ELF-1 (cell line): Measurements from ENCODE around the gene ZNF428.
"Not testable (repeated sequence)": the region's sequence is repeated elsewhere in the genome, so short reads cannot be mapped to it uniquely, and the experiment has no call there.

ENCODE experiments used
- DNase-seq: peaks from one replicate; pipeline ENCODE4 v3.0.0-alpha.2; 2016; ENCODE audit warnings: low read depth, low spot score

The ZNF428 gene

GRCh38 chr19:43592800-43593350 lies 26.6 kb downstream of the ZNF428 start:
- DNase-seq: no peak

GRCh38 chr19:43591904-43592772 lies 27.3 kb downstream of the ZNF428 start:
- no peak for DNase-seq

GRCh38 chr19:43589678-43590077 lies 29.8 kb downstream of the ZNF428 start:
- no peak for DNase-seq

GRCh38 chr19:43589277-43589676 lies 30.2 kb downstream of the ZNF428 start:
- DNase-seq: no peak

- not testable (repeated sequence) for DNase-seq
These were observed 32.4 kb downstream of the ZNF428 start for GRCh38 chr19:43587029-43587428.

- no peak for DNase-seq
These were observed 33.1 kb downstream of the ZNF428 start for GRCh38 chr19:43586346-43586745.

GRCh38 chr19:43584484-43584883 lies 34.9 kb downstream of the ZNF428 start:
- no peak for DNase-seq

- no peak for DNase-seq
These were observed 36.9 kb downstream of the ZNF428 start for GRCh38 chr19:43582495-43582894.

- no peak for DNase-seq
These were observed 38.0 kb downstream of the ZNF428 start for GRCh38 chr19:43581467-43581866.

- DNase-seq: no peak
These were observed 40.6 kb downstream of the ZNF428 start for GRCh38 chr19:43578787-43579186.

GRCh38 chr19:43575955-43576878 lies 43.2 kb downstream of the ZNF428 start:
- peak; percentile 43 for DNase-seq

GRCh38 chr19:43575156-43575950 lies 44.1 kb downstream of the ZNF428 start, which contains the start of the genes PINLYP and XRCC1:
Gene PINLYP (plus strand): TSS chr19:43575801. CDS start chr19:43577192, 1,391 bp downstream.
Gene XRCC1 (minus strand): TSS chr19:43575527. CDS start chr19:43575458, 69 bp downstream.
- DNase-seq: peak; percentile 99

- no peak for DNase-seq
These were observed 44.8 kb downstream of the ZNF428 start for GRCh38 chr19:43574424-43575155.

- DNase-seq: no peak
These were observed 47.2 kb downstream of the ZNF428 start for GRCh38 chr19:43572171-43572588.

- no peak for DNase-seq
These were observed 49.1 kb downstream of the ZNF428 start for GRCh38 chr19:43570174-43570791.

GRCh38 chr19:43569657-43570056 lies 49.8 kb downstream of the ZNF428 start:
- DNase-seq: no peak

GRCh38 chr19:43564800-43565199 lies 54.6 kb downstream of the ZNF428 start:
- DNase-seq: no peak

- DNase-seq: no peak
These were observed 55.5 kb downstream of the ZNF428 start for GRCh38 chr19:43563816-43564457.

GRCh38 chr19:43562698-43563241 lies 56.7 kb downstream of the ZNF428 start:
- no peak for DNase-seq
